Neural crest cell (in vitro differentiated cells): ENCODE results near the gene CD40. TPM values are rescaled to one million over a fixed set of nuclear protein-coding genes. Genes with fewer than 3 reads are reported as not detected.

Experiments used
- DNase-seq: peaks from one replicate; pipeline ENCODE4 v3.0.0; 2021; ENCODE audit warnings: low read depth, mixed read lengths, low spot score
- H3K27ac Mint-ChIP-seq: one replicate; pipeline ENCODE4 v1.8.0; 2021; ENCODE audit warnings: mild to moderate bottlenecking, mixed read lengths; ENCODE audit not compliant: unreplicated experiment
- H3K27me3 Mint-ChIP-seq: 2 replicates; pipeline ENCODE4 v1.8.0; 2021; ENCODE audit warnings: low read depth, mild to moderate bottlenecking, mixed read lengths
- H3K36me3 Mint-ChIP-seq: 2 replicates; pipeline ENCODE4 v1.8.0; 2021; ENCODE audit warnings: low read depth, mild to moderate bottlenecking, mixed read lengths
- H3K4me1 Mint-ChIP-seq: 2 replicates; pipeline ENCODE4 v1.8.0; 2021; ENCODE audit warnings: mixed read lengths
- H3K4me3 Mint-ChIP-seq: one replicate; pipeline ENCODE4 v1.8.0; 2021; ENCODE audit warnings: mild to moderate bottlenecking, mixed read lengths
- H3K9me3 Mint-ChIP-seq: 2 replicates; pipeline ENCODE4 v1.8.0; 2021; ENCODE audit warnings: mixed read lengths
- total RNA-seq: library from RNA; stranded (reverse); gene quantifications from 2 replicates; pipeline ENCODE4 v1.2.1, GENCODE V29; 2021
- TF ChIP-seq, protein P1 (sequence below): fragments of 200-600 bp; sonication (generic); conservative IDR thresholded peaks from 2 replicates; pipeline ENCODE4 v1.5.0; 2021; ENCODE audit warnings: antibody characterized with exemption, mild to moderate bottlenecking

CD40 gene
- total RNA-seq, 1 donor from 2014 or later, result 4.8 TPM

DNA sequence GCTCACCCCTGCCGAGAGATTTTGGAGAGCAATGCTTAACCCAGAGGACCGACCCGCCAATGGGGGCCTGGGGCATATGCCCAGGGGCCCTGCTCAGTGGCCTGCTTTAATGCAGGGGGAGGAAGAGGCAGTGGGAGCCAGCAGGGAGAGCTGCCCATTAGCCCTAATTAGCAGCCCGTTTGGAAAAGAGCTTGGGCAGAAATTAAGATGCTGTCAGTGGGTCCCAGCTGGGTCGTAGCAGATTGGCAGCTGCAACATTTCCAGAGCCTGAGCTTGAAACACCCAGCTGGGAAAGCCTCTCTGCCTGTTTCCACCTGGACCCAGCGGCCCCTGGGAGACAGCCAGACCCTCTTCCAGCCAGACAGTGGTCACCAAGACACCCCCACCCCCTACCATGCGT is 39.5 kb downstream of the CD40 start:
- TF ChIP-seq, protein P1, sequence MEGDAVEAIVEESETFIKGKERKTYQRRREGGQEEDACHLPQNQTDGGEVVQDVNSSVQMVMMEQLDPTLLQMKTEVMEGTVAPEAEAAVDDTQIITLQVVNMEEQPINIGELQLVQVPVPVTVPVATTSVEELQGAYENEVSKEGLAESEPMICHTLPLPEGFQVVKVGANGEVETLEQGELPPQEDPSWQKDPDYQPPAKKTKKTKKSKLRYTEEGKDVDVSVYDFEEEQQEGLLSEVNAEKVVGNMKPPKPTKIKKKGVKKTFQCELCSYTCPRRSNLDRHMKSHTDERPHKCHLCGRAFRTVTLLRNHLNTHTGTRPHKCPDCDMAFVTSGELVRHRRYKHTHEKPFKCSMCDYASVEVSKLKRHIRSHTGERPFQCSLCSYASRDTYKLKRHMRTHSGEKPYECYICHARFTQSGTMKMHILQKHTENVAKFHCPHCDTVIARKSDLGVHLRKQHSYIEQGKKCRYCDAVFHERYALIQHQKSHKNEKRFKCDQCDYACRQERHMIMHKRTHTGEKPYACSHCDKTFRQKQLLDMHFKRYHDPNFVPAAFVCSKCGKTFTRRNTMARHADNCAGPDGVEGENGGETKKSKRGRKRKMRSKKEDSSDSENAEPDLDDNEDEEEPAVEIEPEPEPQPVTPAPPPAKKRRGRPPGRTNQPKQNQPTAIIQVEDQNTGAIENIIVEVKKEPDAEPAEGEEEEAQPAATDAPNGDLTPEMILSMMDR, result no peak
- Mint-ChIP-seq H3K36me3 (no peaks in the 10 kb centered on the region), H3K27ac (no peak overlapping the region), H3K9me3 (no peaks in the 10 kb centered on the region), H3K4me3 (no peak overlapping the region), H3K27me3 (peaks cover 31% of the 10 kb centered on the region), H3K4me1 (no peaks in the 10 kb centered on the region)
- DNase-seq, result no peak

DNA sequence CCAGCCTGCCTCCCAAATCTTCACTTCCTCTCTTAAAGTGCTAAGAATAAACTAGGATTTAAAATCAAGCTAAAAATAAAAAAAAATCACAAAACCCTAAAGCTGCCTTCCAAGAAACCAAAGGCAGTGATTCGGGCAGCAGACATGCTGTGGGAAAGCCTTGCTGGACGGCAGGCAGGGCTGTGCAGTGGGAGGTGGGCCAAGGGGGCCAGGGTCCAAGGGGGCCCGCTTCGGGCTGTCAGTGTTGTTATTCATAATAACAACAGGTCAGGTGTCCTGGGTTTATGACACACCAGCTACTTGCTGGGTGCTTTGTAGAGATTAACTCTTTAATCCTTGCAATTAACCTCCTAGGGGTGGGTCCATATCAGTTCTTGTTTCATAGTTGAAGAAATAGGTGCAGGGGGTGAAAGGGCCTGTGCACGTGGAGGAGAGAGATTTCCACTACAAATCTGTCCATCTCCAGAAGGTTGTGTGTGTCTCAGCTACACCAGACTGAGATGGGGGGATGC is 40.4 kb downstream of the CD40 start:
- DNase-seq, result no peak
- no peaks in the 10 kb centered on the region for H3K4me1 Mint-ChIP-seq
- no peaks in the 10 kb centered on the region for H3K9me3 Mint-ChIP-seq
- peaks cover 35% of the 10 kb centered on the region for H3K27me3 Mint-ChIP-seq
- H3K27ac Mint-ChIP-seq, result no peak overlapping the region
- no peaks in the 10 kb centered on the region for H3K36me3 Mint-ChIP-seq
- no peak overlapping the region for H3K4me3 Mint-ChIP-seq
- TF ChIP-seq, protein P1, result no peak

DNA sequence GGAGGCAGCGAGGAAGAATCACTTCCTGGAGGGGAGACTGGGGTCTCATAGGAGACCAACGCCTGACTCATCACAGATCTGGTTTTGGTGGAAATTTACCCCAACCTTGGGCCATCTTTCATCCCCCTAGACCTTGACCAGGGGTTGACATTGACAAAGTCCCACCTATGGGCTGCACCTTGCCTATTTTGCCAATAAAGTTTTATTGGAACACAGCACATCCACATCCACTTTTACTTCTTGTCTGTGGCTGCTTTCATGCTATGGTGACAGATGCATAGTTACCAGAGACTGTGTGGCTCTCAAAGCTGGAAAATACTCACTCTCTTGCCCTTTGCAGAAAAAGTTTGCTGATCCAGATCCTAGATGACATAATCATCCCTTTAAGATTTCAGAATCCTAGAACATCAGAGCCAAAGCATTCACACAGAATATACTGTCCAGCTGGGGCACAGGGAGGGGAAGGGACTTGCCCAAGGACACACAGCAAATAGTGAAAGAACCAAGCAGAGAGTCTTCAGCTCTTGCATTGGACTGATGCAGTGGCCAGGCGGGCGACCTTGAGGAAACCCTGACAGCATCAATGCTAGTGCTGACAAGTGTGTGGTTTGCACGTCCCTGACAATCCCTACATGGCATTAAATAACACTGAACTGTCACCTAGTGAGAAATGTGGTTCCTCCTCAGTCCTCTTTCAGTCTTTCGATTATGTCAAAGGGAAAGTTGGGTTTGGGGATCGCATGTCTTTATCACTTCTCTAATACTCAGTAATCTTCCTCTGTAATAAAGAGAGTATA is 41.2 kb downstream of the CD40 start:
- Mint-ChIP-seq H3K36me3 (no peaks in the 10 kb centered on the region), H3K9me3 (no peaks in the 10 kb centered on the region), H3K27me3 (peaks cover 40% of the 10 kb centered on the region), H3K4me3 (no peak overlapping the region), H3K27ac (no peak overlapping the region), H3K4me1 (no peaks in the 10 kb centered on the region)
- no peak for DNase-seq
- TF ChIP-seq, protein P1, result no peak

DNA sequence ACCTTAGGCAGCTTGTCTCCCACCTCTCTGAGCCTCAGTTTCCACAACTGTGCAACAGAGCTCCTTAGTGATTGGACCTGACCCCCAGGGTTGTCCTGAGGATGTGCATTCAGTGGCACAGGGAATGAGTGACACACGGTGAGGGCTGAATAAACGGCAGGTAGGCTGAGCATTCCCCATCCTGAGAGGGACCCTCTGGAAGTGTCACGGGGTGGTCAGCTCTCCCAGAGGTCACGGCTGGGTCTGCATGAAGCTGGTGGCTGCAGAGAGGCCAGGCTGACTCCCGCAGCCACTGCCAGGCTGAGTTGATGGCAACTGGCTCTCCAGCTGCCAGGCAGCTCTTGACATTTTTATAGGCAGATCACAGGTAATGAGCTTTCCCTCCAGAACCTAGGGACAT is 42.5 kb downstream of the CD40 start:
- H3K36me3 Mint-ChIP-seq, result no peaks in the 10 kb centered on the region
- no peak for DNase-seq
- TF ChIP-seq, protein P1, result no peak
- no peaks in the 10 kb centered on the region for H3K4me1 Mint-ChIP-seq
- peaks cover 40% of the 10 kb centered on the region for H3K27me3 Mint-ChIP-seq
- no peak overlapping the region for H3K27ac Mint-ChIP-seq
- no peaks in the 10 kb centered on the region for H3K9me3 Mint-ChIP-seq
- no peak overlapping the region for H3K4me3 Mint-ChIP-seq

DNA sequence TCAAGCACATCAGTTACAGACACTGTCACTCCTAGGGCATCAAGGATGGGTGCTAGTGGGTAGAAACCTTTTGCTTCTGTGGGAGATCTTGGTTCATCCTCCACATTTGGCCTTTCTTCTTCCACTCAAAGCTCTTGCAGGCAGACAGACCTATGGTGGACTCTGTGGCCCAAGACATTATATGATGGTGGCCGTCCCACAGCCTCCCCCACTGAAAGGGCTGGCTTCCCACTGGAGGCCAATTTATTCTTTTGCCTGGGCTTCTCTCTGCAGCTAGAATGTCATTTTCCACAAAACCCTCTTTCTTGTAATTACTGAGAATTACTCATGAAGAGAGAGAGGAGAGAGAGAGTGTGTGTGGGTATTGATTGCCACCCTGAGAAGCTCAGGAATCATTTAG is 43.8 kb downstream of the CD40 start:
- Mint-ChIP-seq H3K4me1 (no peaks in the 10 kb centered on the region), H3K27me3 (peaks cover 45% of the 10 kb centered on the region), H3K4me3 (no peak overlapping the region), H3K36me3 (no peaks in the 10 kb centered on the region), H3K27ac (no peak overlapping the region), H3K9me3 (no peaks in the 10 kb centered on the region)
- no peak for DNase-seq
- TF ChIP-seq, protein P1, result no peak
